ENCODE results near the gene MUC5AC. TPM values are rescaled to one million over a fixed set of nuclear protein-coding genes. Genes with fewer than 3 reads are reported as not detected.
"Not testable (repeated sequence)": the region's sequence is repeated elsewhere in the genome, so short reads cannot be mapped to it uniquely, and the experiment has no call there.

The MUC5AC gene
- total and polyA plus RNA-seq, 10 donors = under 0.01 TPM; not detected in 8

DNA sequence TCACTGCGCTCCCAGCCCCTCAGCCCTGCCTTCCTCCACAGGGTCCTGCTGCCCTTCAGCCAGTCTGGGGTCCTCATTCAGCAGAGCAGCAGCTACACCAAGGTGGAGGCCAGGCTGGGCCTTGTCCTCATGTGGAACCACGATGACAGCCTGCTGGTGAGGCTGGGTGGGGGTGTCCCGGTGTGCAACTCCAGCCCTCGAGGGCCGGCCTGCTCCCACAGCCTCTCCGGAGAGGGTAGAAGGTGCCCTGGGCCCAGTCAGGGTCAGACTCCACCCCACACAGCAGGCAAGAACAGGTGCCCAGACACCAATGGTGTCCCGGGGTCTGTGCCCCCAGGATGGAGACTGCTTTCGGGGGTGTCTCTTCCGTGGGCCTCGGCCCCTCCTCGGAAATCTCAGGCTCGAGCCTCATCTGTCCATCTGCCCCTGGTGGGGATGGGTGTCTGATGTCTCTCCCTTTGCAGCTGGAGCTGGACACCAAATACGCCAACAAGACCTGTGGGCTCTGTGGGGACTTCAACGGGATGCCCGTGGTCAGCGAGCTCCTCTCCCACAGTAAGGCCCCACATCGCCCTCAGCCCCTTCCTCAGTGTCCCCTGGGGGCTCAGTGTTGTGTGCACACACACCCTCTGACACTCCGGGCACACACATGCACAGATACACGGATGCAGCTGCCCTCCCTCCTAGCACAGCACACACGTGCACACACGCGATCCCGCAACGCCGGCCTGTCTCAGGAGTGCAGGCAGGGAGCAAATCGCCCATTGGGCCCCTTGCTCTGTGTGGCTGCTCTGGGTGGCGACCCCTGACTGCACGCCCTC, 4.9 kb downstream of the MUC5AC start:
- Histone ChIP-seq H3K27me3 (replicated peaks in 1 of 7) (peaks cover 0 to 56% (median 0%) of the 10 kb centered on the region in 7 donors), H3K4me3 (no peak overlapping the region), H3K4me1 (no peaks in the 10 kb centered on the region), H3K36me3 (no peaks in the 10 kb centered on the region), H3K9me3 (no peaks in the 10 kb centered on the region), H3K27ac (no peak overlapping the region)
- intact Hi-C loops (cut with DNase I; ENCODE audit: low total_unique reads) = no loop called here
- peak; percentile 56 for DNase-seq
- TF ChIP-seq POLR2AphosphoS5 (IDR thresholded peaks at IDR 0.05) (no peak), CTCF (IDR thresholded peaks at IDR 0.05 in 8 of 11, conservative IDR thresholded peaks at IDR 0.05 in 3 of 11) (no peak), POLR2A (IDR thresholded peaks at IDR 0.05) (no peak)
- WGBS, 5 donors = 82 to 91% (median 84%) methylated on average over 13 to 28 of the region's 28 CpGs

DNA sequence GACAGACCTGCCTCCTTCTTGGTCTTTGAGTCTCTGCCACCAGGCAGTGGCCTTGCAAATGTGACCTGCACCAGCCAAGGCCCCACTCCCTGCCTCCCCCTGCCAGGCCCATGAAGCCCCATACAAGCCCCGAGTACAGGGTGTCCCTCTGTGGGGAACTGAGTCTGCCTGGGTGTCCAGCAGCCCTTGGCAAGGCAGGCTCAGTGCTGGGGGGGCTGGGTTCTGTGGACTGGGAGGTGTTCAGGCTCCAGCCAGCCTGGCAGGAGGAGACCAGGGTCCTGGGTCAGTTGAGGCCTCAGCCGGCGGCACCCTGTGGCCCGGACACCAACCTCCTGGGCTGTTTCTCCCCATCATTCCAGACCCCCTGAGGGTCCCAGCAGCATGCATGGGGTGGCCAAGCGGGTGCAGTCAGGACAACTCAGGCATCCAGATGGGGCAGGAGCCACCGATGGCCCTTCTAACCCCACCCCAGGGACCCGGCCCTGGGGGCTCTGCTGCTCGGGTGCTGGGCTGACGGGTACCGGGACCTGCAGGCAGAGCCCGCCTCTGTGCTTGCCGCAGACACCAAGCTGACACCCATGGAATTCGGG, 5.7 kb downstream of the MUC5AC start:
- no peak overlapping the region for H3K4me3 ChIP-seq
- WGBS, 5 donors = 81 to 89% (median 82%) methylated on average over 11 to 13 of the region's 13 CpGs
- no peaks in the 10 kb centered on the region for H3K36me3 ChIP-seq
- H3K9me3 ChIP-seq = peaks cover 0 to under 1% (median 0%) of the 10 kb centered on the region in 8 donors
- no peaks in the 10 kb centered on the region for H3K4me1 ChIP-seq
- no peak for TF ChIP-seq POLR2AphosphoS5 (IDR thresholded peaks at IDR 0.05)
- no peak overlapping the region for H3K27ac ChIP-seq
- H3K27me3 ChIP-seq (replicated peaks in 1 of 7) = peaks cover 0 to 53% (median 0%) of the 10 kb centered on the region in 7 donors
- no peak for DNase-seq
- intact Hi-C loops (cut with DNase I; ENCODE audit: low total_unique reads) = no loop called here

DNA sequence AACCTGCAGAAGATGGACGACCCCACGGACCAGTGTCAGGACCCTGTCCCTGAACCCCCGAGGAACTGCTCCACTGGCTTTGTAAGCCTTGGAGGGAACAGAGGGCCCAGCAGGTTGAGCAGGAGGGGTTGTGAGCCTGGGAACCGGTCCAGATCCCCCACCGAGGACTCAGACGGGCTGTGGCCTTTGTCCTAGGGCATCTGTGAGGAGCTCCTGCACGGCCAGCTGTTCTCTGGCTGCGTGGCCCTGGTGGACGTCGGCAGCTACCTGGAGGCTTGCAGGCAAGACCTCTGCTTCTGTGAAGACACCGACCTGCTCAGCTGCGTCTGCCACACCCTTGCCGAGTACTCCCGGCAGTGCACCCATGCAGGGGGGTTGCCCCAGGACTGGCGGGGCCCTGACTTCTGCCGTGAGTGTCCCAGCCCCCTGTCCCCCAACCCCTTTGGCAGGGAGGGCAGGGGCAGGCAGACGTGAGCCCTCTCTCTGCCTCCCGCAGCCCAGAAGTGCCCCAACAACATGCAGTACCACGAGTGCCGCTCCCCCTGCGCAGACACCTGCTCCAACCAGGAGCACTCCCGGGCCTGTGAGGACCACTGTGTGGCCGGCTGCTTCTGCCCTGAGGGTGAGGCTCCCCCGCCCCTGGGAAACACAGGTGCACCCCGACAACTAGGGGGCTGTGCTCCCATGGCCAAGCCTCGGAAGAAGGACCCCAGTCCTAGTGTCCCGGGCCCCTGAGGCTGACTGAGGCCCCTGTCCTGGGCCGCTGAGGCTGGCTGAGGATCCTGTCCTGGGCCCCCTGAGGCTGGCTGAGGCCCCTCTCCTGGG, 6.4 kb downstream of the MUC5AC start:
- DNase-seq = peak; percentile 68
- peaks cover 0 to 5% (median 0%) of the 10 kb centered on the region in 8 donors for H3K9me3 ChIP-seq
- H3K4me3 ChIP-seq = no peak overlapping the region
- no peaks in the 10 kb centered on the region for H3K36me3 ChIP-seq
- 71 to 88% (median 80%) methylated on average over 17 to 28 of the region's 28 CpGs for WGBS, 5 donors
- H3K27me3 ChIP-seq (replicated peaks in 1 of 7) = peaks cover 0 to 50% (median 0%) of the 10 kb centered on the region in 7 donors
- TF ChIP-seq CTCF (IDR thresholded peaks at IDR 0.05 in 8 of 11, conservative IDR thresholded peaks at IDR 0.05 in 3 of 11) = no peak
- no peaks in the 10 kb centered on the region for H3K4me1 ChIP-seq
- no peak overlapping the region for H3K27ac ChIP-seq
- intact Hi-C loops (cut with DNase I; ENCODE audit: low total_unique reads) = no loop called here

- DNase-seq; H3K9me3 ChIP-seq; H3K4me3 ChIP-seq; intact Hi-C loops (cut with DNase I; ENCODE audit: low total_unique reads); H3K27ac ChIP-seq; H3K36me3 ChIP-seq; H3K4me1 ChIP-seq: not testable (repeated sequence)
- WGBS, 5 donors = 53 to 76% (median 67%) methylated on average over 2 to 10 of the region's 10 CpGs
- peaks cover 0 to 50% (median 0%) of the 10 kb centered on the region in 7 donors for H3K27me3 ChIP-seq (replicated peaks in 1 of 7)
These were observed 7.1 kb downstream of the MUC5AC start for GRCh38 chr11:1164779-1165255.
